ENCODE measurements around the gene SCGB1D1. TPM values are rescaled to one million over a fixed set of nuclear protein-coding genes. Genes with fewer than 3 reads are reported as not detected.
A peak's percentile ranks its signal among the peaks of the same experiment; 100 is the strongest.
"Not testable (repeated sequence)": the region's sequence is repeated elsewhere in the genome, so short reads cannot be mapped to it uniquely, and the experiment has no call there.

Gene SCGB1D1
- total RNA-seq, 8 experiments from 2014 or later, result not detected

- WGBS, 10 experiments, result 63 to 100% (median 76%) methylated on average over 1 to 5 of the region's 7 CpGs; no CpG with 5 or more reads in 5 of the 10 experiments
- H3K27ac ChIP-seq, result no peak overlapping the region
- no peaks in the 10 kb centered on the region for H3K4me1 ChIP-seq (replicated peaks in 1 of 2)
- H3K4me3 ChIP-seq, result no peak overlapping the region
- no peak for ATAC-seq (replicated peaks in 6 of 8)
- in situ Hi-C loops (cut with MboI; ENCODE audit: low pct_unique_long_range_greater_than_20kb in 2 of 9, low sequenced_read_pairs in 9 of 9, unreplicated experiment in 9 of 9), result loop anchor here in 2 of 9 experiments (25.0 kb wide), 1 partner anchor 107 kb away; no protein-coding TSS in a partner anchor
These were observed 15.4 kb downstream of the SCGB1D1 start for GRCh38 chr11:62205441-62205840.

DNA sequence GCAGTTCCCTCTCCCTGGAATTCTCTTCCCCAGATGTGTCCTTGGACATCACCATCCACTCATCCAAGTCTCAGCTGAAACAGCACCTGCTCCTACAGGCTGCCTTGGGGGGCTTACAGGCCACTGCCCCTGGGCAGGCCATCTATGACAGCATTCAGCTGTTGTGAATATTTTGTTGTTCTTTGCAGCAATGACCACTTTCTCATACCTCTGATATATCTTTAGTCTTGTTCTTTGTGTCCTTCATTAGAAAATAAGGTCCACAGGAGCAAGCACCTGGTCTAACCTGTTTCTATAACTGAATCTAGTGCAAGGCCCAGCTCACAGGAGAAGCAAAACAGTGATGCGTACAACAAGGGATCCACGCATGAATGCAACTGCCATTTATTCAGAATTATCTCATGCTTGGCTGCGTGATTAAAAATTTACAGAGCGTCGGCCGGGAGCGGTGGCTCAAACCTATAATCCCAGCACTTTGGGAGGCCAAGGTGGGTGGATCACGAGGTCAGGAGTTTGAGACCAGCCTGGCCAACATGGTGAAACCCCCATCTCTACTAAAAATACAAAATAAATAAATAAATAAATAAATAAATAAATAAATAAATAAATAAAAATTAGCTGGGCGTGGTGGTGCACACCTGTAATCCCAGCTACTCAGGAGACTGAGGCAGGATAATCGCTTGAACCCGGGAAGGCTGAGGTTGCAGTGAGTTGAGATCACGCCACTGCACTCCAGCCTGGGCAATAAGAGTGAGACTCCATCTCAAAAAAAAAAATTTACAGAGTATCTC, 16.5 kb downstream of the SCGB1D1 start:
- H3K27ac ChIP-seq; H3K4me3 ChIP-seq; ATAC-seq (replicated peaks in 6 of 8); H3K4me1 ChIP-seq (replicated peaks in 1 of 2): not testable (repeated sequence)
- in situ Hi-C loops (cut with MboI; ENCODE audit: low pct_unique_long_range_greater_than_20kb in 2 of 9, low sequenced_read_pairs in 9 of 9, unreplicated experiment in 9 of 9), result loop anchor here in 2 of 9 experiments (25.0 kb wide), 1 partner anchor 106 kb away; no protein-coding TSS in a partner anchor
- 55 to 100% (median 90%) methylated on average over 1 to 9 of the region's 12 CpGs; no CpG with 5 or more reads in 1 of the 10 experiments for WGBS, 10 experiments

GRCh38 chr11:62208785-62209144, 18.7 kb downstream of the SCGB1D1 start:
- WGBS, 10 experiments, result 56 to 83% (median 68%) methylated on average over 1 to 3 of the region's 4 CpGs; no CpG with 5 or more reads in 6 of the 10 experiments
- in situ Hi-C loops (cut with MboI; ENCODE audit: low pct_unique_long_range_greater_than_20kb in 2 of 9, low sequenced_read_pairs in 9 of 9, unreplicated experiment in 9 of 9), result loop anchor here in 2 of 9 experiments (25.0 kb wide), 1 partner anchor 104 kb away; no protein-coding TSS in a partner anchor
- H3K4me1 ChIP-seq (replicated peaks in 1 of 2), result no peaks in the 10 kb centered on the region
- ATAC-seq (replicated peaks in 6 of 8), result no peak
- no peak overlapping the region for H3K4me3 ChIP-seq
- no peak overlapping the region for H3K27ac ChIP-seq

DNA sequence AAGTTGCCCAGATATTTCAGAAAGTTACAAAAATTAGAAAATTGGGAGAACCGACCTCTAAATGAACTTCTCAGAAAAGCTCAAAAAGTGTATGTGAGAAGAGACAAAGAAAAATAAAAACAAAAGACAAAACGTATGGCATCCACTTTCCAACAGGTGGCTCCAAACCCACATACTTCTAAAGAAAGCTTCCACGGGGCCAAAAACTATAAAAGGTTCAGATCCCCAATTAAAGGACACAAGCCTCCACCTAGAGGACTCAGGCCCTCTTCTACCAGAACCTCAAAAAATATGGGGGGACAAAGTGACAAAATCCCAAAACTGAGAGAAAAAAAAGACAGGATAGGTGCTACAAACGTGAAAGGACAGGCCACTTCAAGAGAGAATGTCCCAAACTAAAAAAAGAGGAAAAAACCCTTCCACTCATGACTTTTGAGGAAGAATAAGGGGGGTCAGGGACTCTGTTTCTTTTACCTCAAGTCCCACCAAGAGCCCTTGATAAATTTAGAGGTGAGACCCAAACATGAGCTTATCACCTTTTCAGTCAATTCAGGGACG, 27.3 kb downstream of the SCGB1D1 start:
- ATAC-seq (replicated peaks in 6 of 8), result peak in 1 of 8 experiments; percentile 14
- in situ Hi-C loops (cut with MboI; ENCODE audit: low pct_unique_long_range_greater_than_20kb in 2 of 9, low sequenced_read_pairs in 9 of 9, unreplicated experiment in 9 of 9), result loop anchor here in 2 of 9 experiments (25.0 kb wide), 1 partner anchor 95 kb away; no protein-coding TSS in a partner anchor

GRCh38 chr11:62221498-62221897, 31.5 kb downstream of the SCGB1D1 start:
- 30 to 90% (median 75%) methylated on average over 1 to 3 of the region's 3 CpGs; no CpG with 5 or more reads in 4 of the 10 experiments for WGBS, 10 experiments
- Histone ChIP-seq H3K27ac (no peak overlapping the region), H3K4me3 (no peak overlapping the region), H3K4me1 (replicated peaks in 1 of 2) (no peaks in the 10 kb centered on the region)
- no peak for ATAC-seq (replicated peaks in 6 of 8)
- in situ Hi-C loops (cut with MboI; ENCODE audit: low pct_unique_long_range_greater_than_20kb in 2 of 9, low sequenced_read_pairs in 9 of 9, unreplicated experiment in 9 of 9), result loop anchor here in 2 of 9 experiments (25.0 kb wide), 1 partner anchor 91 kb away; no protein-coding TSS in a partner anchor

More for the DNA sequence above, 27.3 kb downstream of the SCGB1D1 start:
- no peak overlapping the region for H3K27ac ChIP-seq
- no peak overlapping the region for H3K4me3 ChIP-seq
- no peaks in the 10 kb centered on the region for H3K4me1 ChIP-seq (replicated peaks in 1 of 2)
- WGBS, 10 experiments, result 7 to 65% (median 29%) methylated on average over 1 to 5 of the region's 5 CpGs

- no peak overlapping the region for H3K4me3 ChIP-seq
- in situ Hi-C loops (cut with MboI; ENCODE audit: low pct_unique_long_range_greater_than_20kb in 2 of 9, low sequenced_read_pairs in 9 of 9, unreplicated experiment in 9 of 9), result loop anchor here in 2 of 9 experiments (25.0 kb wide), 1 partner anchor 89 kb away; no protein-coding TSS in a partner anchor
- H3K27ac ChIP-seq, result no peak overlapping the region
- no peaks in the 10 kb centered on the region for H3K4me1 ChIP-seq (replicated peaks in 1 of 2)
- no peak for ATAC-seq (replicated peaks in 6 of 8)
These were observed 33.1 kb downstream of the SCGB1D1 start for GRCh38 chr11:62223095-62223494.

- in situ Hi-C loops (cut with MboI; ENCODE audit: low pct_unique_long_range_greater_than_20kb in 2 of 9, low sequenced_read_pairs in 9 of 9, unreplicated experiment in 9 of 9), result no loop called here
- Histone ChIP-seq H3K4me3 (no peak overlapping the region), H3K27ac (no peak overlapping the region), H3K4me1 (replicated peaks in 1 of 2) (no peaks in the 10 kb centered on the region)
- no peak for ATAC-seq (replicated peaks in 6 of 8)
These were observed 43.7 kb downstream of the SCGB1D1 start for GRCh38 chr11:62233730-62234129.

- no peak overlapping the region for H3K4me3 ChIP-seq
- H3K27ac ChIP-seq, result no peak overlapping the region
- WGBS, 10 experiments, result 0 to 92% (median 44%) methylated on average over 1 to 2 of the region's 2 CpGs; no CpG with 5 or more reads in 1 of the 10 experiments
- in situ Hi-C loops (cut with MboI; ENCODE audit: low pct_unique_long_range_greater_than_20kb in 2 of 9, low sequenced_read_pairs in 9 of 9, unreplicated experiment in 9 of 9), result no loop called here
- H3K4me1 ChIP-seq (replicated peaks in 1 of 2), result no peaks in the 10 kb centered on the region
- ATAC-seq (replicated peaks in 6 of 8), result no peak
These were observed 46.2 kb downstream of the SCGB1D1 start for GRCh38 chr11:62236187-62236586.

DNA sequence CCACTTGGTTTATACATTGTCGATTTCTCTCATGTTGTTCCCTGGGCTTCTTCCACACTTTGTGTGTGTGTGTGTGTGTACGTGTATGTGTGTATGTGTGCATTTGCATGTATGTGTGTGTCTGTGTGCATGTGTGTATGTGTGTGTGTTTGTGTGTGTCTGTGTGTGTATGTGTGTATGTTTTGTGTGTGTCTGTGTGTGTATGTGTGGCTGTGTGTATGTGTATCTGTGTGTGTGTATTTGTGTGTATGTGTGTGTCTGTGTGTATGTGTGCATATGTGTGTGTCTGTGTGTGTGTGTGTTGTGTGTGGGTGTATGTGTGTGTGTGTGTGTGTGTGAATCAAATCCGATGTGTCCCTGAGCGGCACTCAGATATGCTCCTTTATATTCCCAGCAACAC, 47.5 kb downstream of the SCGB1D1 start:
- no peak for ATAC-seq (replicated peaks in 6 of 8)
- Histone ChIP-seq H3K4me1 (replicated peaks in 1 of 2) (peaks cover 0 to 10% of the 10 kb centered on the region in 2 donors), H3K27ac (no peak overlapping the region), H3K4me3 (no peak overlapping the region)
- 40 to 60% (median 56%) methylated on average over 1 to 3 of the region's 4 CpGs; no CpG with 5 or more reads in 6 of the 10 experiments for WGBS, 10 experiments
- in situ Hi-C loops (cut with MboI; ENCODE audit: low pct_unique_long_range_greater_than_20kb in 2 of 9, low sequenced_read_pairs in 9 of 9, unreplicated experiment in 9 of 9), result no loop called here

DNA sequence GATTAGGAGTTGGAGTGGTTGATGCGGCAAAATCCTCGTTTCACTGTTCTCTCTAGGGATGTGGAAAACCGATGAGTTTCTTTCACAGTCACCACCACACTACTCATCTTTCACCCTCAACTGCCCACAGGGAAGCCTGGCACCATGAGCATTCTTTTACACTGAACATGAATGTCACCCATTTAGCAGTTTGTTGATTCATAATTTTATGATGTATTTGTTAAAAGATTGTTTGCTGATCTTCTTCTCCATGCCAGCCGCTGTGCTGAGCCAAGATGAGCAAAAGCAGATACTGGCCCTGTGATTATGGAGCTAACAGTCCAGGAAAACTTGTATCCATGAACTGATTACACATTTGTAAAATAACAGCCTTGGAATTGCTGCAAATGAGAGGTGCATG, 48.1 kb downstream of the SCGB1D1 start:
- Histone ChIP-seq H3K4me1 (replicated peaks in 1 of 2) (peaks cover 0 to 13% of the 10 kb centered on the region in 2 donors), H3K27ac (no peak overlapping the region), H3K4me3 (no peak overlapping the region)
- WGBS, 10 experiments, result 13 to 93% (median 58%) methylated on average over 1 to 4 of the region's 4 CpGs; no CpG with 5 or more reads in 2 of the 10 experiments
- ATAC-seq (replicated peaks in 6 of 8), result no peak
- in situ Hi-C loops (cut with MboI; ENCODE audit: low pct_unique_long_range_greater_than_20kb in 2 of 9, low sequenced_read_pairs in 9 of 9, unreplicated experiment in 9 of 9), result no loop called here

- WGBS, 10 experiments, result 0 to 84% (median 72%) methylated on average over 1 to 3 of the region's 3 CpGs; no CpG with 5 or more reads in 4 of the 10 experiments
- no peak overlapping the region for H3K4me3 ChIP-seq
- in situ Hi-C loops (cut with MboI; ENCODE audit: low pct_unique_long_range_greater_than_20kb in 2 of 9, low sequenced_read_pairs in 9 of 9, unreplicated experiment in 9 of 9), result no loop called here
- H3K4me1 ChIP-seq (replicated peaks in 1 of 2), result peaks cover 0 to 13% of the 10 kb centered on the region in 2 donors
- no peak for ATAC-seq (replicated peaks in 6 of 8)
- no peak overlapping the region for H3K27ac ChIP-seq
These were observed 51.1 kb downstream of the SCGB1D1 start for GRCh38 chr11:62241095-62241494.

DNA sequence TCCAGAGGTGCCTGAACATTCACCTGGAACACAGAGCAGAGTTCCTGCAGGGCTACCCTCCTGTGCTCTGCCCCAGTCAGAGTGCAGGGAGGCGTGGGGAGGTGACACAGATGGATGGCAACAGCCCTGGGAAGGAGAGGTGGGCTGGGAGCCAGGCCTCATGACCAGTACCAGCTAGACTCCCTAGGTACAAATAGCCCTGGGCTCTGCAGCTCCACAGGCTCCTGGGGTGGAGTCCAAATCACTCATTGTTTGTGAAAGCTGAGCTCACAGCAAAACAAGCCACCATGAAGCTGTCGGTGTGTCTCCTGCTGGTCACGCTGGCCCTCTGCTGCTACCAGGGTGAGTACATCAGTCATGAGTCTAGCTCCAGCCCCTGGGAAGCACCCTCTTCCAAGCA, 52.0 kb downstream of the SCGB1D1 start, which contains the start of gene SCGB1D2:
Gene SCGB1D2 (plus strand): TSS at position 219 of the 400 bp plus-strand sequence. CDS start 69 bp downstream, at position 288.
- in situ Hi-C loops (cut with MboI; ENCODE audit: low pct_unique_long_range_greater_than_20kb in 2 of 9, low sequenced_read_pairs in 9 of 9, unreplicated experiment in 9 of 9), result no loop called here
- WGBS, 10 experiments, result 0 to 33% (median 13%) methylated on average over 1 to 2 of the region's 3 CpGs; no CpG with 5 or more reads in 6 of the 10 experiments
- peak within 1 kb of the TSS in 1 of 2 donors; percentile 60 for H3K27ac ChIP-seq
- peak; percentile 54 to 100 (median 98) for ATAC-seq (replicated peaks in 6 of 8)
- no peak within 1 kb of the TSS for H3K4me3 ChIP-seq
- peaks cover 0 to 13% of the 10 kb centered on the region in 2 donors for H3K4me1 ChIP-seq (replicated peaks in 1 of 2)
